Esophagus muscularis mucosa (tissue), 4 donors: ENCODE results near the gene HTR2B.

ENCODE experiments used
- EP300 ChIP-seq: sonication (generic); formaldehyde crosslinking; IDR thresholded peaks from one replicate; pipeline ENCODE4 v1.6.1; 2017; ENCODE audit warnings: antibody characterized with exemption
- POLR2A ChIP-seq: fragments of 450-650 bp; IDR thresholded peaks from one replicate; pipeline ENCODE4 v1.6.1; 2017; ENCODE audit warnings: antibody characterized with exemption, moderate library complexity, mild to moderate bottlenecking, low read depth
- POLR2AphosphoS5 ChIP-seq, 2 donors: sonication (generic); formaldehyde crosslinking; IDR thresholded peaks; one replicate each; pipeline ENCODE4 v1.6.1; 2017; ENCODE audit warnings: antibody characterized with exemption in 2 of 2
- TF ChIP-seq, protein P1 (sequence below), 3 experiments: fragments of 200-600 bp in 2 of 3; fragments of 450-650 bp in 1 of 3; sonication (generic) in 2 of 3; IDR thresholded peaks; one replicate each; pipeline ENCODE4 v1.5.1; 2017 to 2019; ENCODE audit warnings: antibody characterized with exemption in 3 of 3, mild to moderate bottlenecking in 2 of 3, moderate library complexity in 1 of 3

DNA sequence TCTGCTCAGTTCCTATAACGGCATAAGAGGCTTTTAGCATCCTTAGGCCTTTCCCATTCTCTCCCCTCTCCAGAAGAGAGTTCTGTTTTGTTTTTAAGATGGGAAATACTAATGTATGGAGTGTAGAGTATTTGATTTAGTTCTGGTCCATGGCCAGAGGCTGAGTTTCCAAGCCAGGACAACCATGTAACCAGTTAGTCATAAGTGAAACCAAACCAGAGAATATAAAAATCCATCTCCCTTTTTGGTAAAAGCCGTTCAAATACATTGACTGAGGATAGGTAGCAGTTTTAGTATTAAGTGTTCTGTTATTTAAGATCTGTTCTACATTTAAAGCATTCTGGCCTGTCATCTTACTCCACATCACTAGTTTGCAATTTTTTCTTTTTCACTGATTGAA, 65.1 kb downstream of the HTR2B start:
- TF ChIP-seq, protein P1, sequence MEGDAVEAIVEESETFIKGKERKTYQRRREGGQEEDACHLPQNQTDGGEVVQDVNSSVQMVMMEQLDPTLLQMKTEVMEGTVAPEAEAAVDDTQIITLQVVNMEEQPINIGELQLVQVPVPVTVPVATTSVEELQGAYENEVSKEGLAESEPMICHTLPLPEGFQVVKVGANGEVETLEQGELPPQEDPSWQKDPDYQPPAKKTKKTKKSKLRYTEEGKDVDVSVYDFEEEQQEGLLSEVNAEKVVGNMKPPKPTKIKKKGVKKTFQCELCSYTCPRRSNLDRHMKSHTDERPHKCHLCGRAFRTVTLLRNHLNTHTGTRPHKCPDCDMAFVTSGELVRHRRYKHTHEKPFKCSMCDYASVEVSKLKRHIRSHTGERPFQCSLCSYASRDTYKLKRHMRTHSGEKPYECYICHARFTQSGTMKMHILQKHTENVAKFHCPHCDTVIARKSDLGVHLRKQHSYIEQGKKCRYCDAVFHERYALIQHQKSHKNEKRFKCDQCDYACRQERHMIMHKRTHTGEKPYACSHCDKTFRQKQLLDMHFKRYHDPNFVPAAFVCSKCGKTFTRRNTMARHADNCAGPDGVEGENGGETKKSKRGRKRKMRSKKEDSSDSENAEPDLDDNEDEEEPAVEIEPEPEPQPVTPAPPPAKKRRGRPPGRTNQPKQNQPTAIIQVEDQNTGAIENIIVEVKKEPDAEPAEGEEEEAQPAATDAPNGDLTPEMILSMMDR (IDR thresholded peaks at IDR 0.05): no peak
- TF ChIP-seq EP300 (no peak), POLR2A (no peak), POLR2AphosphoS5 (IDR thresholded peaks at IDR 0.05) (no peak)
